BE2C (cell line): ENCODE measurements around the gene PROK1.

Experiments used
- DNase-seq: peaks from one replicate; pipeline ENCODE4 v3.0.0-alpha.2; 2020
- H3K27me3 ChIP-seq: fragments of 250-450 bp; sonication (Bioruptor Pico); 2 replicates; pipeline ENCODE4 v1.5.1; 2020; ENCODE audit warnings: mild to moderate bottlenecking
- H3K36me3 ChIP-seq: fragments of 250-450 bp; sonication (Bioruptor Pico); 2 replicates; pipeline ENCODE4 v1.5.1; 2020; ENCODE audit warnings: mild to moderate bottlenecking
- H3K4me1 ChIP-seq: fragments of 250-450 bp; sonication (Bioruptor Pico); 2 replicates; pipeline ENCODE4 v1.5.1; 2020
- H3K4me3 ChIP-seq: 2 replicates; pipeline ENCODE4 v1.5.1; 2011; ENCODE audit warnings: low read depth, low read length
- H3K9me3 ChIP-seq: fragments of 250-450 bp; sonication (Bioruptor Pico); 2 replicates; pipeline ENCODE4 v1.5.1; 2020
- CTCF ChIP-seq: IDR thresholded peaks from 2 replicates; pipeline ENCODE4 v1.5.1; 2012; ENCODE audit warnings: mild to moderate bottlenecking, low read depth, low read length

The PROK1 gene

GRCh38 chr1:110490791-110491451, 40.0 kb downstream of the PROK1 start:
- H3K4me3 ChIP-seq: no peak overlapping the region
- H3K36me3 ChIP-seq: no peaks in the 10 kb centered on the region
- no peaks in the 10 kb centered on the region for H3K4me1 ChIP-seq
- no peaks in the 10 kb centered on the region for H3K9me3 ChIP-seq
- TF ChIP-seq CTCF: no peak
- no peak for DNase-seq
- H3K27me3 ChIP-seq: no peaks in the 10 kb centered on the region

GRCh38 chr1:110492573-110492972, 41.6 kb downstream of the PROK1 start:
- H3K36me3 ChIP-seq: no peaks in the 10 kb centered on the region
- H3K27me3 ChIP-seq: no peaks in the 10 kb centered on the region
- no peaks in the 10 kb centered on the region for H3K4me1 ChIP-seq
- DNase-seq: no peak
- no peak overlapping the region for H3K4me3 ChIP-seq
- H3K9me3 ChIP-seq: no peaks in the 10 kb centered on the region
- no peak for TF ChIP-seq CTCF

- TF ChIP-seq CTCF: no peak
- Histone ChIP-seq H3K36me3 (no peaks in the 10 kb centered on the region), H3K4me3 (no peak overlapping the region), H3K27me3 (no peaks in the 10 kb centered on the region), H3K4me1 (no peaks in the 10 kb centered on the region), H3K9me3 (no peaks in the 10 kb centered on the region)
- DNase-seq: no peak
Observed at GRCh38 chr1:110493059-110493699, 42.2 kb downstream of the PROK1 start.

- no peak overlapping the region for H3K4me3 ChIP-seq
- TF ChIP-seq CTCF: no peak
- no peaks in the 10 kb centered on the region for H3K4me1 ChIP-seq
Observed at GRCh38 chr1:110494036-110494435, 43.1 kb downstream of the PROK1 start.

GRCh38 chr1:110494522-110495406, 43.8 kb downstream of the PROK1 start:
- Histone ChIP-seq H3K27me3 (no peaks in the 10 kb centered on the region), H3K36me3 (no peaks in the 10 kb centered on the region), H3K9me3 (no peaks in the 10 kb centered on the region), H3K4me3 (no peak overlapping the region), H3K4me1 (no peaks in the 10 kb centered on the region)
- TF ChIP-seq CTCF: no peak
- no peak for DNase-seq

More at GRCh38 chr1:110494036-110494435, 43.1 kb downstream of the PROK1 start:
- DNase-seq: no peak
- H3K27me3 ChIP-seq: no peaks in the 10 kb centered on the region
- H3K36me3 ChIP-seq: no peaks in the 10 kb centered on the region
- no peaks in the 10 kb centered on the region for H3K9me3 ChIP-seq
